Activated CD4-positive, CD25-positive, alpha-beta regulatory T cell treated with anti-CD3 and anti-CD28 coated beads, Interleukin-2, amount 50 U/mL, for 16 hours (primary cell): ENCODE results near the gene RASGRP1.

Experiments
- DNase-seq: peaks from one replicate; pipeline ENCODE4 v3.0.0-alpha.2; 2020; ENCODE audit warnings: low read depth, low spot score

Gene RASGRP1

DNA sequence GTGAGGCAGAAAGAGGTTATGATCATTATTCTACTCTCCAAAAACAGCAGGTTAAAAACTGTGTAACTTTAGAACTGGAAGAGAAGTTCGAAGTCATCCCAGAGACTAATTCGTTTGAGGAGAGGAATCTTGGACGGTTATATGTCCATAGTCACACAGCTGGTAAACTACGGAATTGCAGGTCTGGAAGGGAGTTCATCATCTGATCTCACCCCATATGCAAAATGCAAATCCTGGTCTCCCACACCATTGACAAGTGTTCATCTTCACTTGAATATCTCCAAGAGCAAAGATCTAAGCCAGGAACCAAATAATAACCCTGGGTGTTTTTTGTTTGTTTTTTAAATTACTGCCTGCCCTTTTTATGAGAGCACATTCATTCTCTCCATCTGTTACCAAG, 57.6 kb downstream of the RASGRP1 start:
- DNase-seq = no peak

DNA sequence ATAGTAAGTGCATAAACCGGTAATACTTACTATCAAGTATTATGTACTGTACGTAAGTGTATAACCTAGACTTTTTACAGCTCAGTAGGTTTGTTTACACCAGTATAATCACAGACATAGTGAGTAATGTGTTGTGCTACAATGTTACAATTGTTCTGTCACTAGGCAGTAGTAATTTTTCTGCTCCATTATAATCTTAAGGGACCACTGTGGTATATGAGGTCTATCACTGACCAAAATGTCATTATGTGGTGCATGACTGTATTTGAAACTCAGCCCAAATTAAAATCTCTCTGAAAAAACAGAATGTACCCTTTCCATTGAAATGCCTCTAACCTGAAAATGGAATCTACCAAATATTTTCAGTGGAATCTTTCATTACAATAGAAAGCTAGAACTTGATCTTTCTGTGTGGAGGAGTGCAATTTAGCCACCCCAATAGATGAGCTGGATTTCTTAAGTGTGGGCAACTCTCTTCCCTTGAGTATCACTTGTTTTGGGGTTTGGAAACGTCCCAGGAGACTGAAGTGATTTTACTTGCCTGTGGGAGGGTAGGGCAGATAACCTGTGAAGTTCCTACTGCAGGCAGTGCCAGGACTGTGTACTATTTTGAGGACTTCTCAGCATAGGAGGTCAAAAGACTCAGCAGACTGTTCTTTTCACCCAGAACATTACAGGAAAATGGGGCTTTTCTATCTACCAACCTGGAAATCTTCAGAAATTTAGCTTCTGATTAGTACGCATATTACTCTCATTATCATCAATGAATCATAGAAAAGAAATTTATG, 59.7 kb downstream of the RASGRP1 start:
- no peak for DNase-seq

DNA sequence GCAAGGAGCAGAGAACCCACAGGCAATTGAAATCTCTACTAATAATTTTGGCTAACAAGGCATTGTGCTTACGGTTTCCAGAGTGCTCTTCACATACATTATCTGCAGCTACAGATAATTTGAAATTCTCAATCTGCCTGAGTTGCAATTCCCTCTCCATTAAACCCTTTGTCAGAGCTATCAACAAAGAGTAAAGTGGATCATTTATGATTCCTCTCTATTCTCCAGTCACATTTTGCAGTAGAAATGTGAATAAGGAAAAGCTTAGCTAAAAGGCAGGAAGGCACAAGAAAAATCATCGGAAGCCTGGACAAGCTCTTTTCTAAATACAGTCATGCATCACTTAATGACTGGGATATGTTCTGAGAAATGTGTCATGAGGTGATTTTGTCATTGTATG, 61.1 kb downstream of the RASGRP1 start:
- no peak for DNase-seq

DNA sequence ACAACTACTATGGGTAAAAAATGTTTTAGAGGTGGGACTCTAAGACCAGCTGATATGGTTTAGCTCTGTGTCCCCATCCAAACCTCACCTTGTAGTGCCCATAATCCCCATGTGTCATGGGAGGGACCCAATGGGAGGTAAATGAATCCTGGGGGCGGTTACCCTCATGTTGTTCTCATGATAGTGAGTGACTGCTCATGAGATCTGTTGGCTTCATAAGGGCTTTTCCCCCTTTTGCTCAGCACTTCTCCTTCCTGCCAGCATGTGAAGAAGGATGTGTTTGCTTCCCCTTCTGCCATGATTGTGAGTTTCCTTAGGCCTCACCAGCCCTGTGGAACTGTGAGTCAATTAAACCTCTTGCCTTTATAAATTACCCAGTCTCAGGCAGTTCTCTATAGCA, 65.0 kb downstream of the RASGRP1 start:
- no peak for DNase-seq

DNA sequence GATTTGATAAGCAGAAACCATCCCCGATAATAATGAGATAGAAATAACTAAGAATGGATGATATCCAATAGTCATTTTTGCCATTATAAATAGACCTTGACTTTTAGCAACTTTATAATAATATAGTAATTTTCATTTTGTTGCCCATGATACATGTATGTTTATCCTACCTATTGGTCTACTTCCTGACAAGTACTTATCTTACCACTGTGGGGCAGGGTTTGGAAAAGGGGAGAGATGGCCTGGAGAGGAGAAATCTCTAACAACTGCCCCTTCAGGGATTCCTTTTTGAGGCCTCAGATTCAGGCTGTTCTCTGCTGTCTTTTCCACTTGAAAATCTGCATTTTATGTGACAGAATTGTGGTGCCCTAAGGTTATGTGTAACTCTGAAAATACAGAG, 68.5 kb downstream of the RASGRP1 start:
- DNase-seq = no peak

DNA sequence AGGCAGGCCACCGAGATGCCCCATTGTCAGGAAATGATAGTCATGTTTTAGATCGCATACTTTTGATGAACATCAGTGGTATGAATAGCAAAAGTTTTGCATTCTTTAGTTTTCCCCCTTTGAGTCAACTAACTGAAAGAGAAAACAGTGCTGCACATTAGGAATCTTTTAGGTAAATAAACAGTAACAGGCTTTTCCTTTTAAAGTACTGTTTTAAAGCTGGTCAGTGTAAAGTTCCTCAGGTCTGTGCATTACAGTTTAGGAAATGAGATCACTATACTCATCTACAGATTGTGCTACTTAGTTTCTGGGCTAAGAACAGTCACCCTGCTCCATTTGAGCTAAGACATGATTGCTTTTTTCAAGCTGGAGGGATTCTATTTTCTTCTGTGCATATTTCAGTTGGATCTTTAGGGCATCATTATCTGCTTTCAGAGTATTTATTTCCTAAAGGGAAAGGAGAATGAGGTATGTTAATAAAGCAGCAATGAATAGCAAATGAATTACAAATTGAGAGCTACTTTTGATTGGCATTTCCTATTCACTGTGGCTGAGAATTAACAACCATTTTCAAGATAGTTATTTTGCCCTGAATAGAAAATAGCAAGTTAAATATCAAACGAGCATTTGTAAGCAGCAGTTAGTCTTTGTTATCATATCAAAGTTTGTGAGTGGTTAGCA, 74.2 kb downstream of the RASGRP1 start:
- no peak for DNase-seq

DNA sequence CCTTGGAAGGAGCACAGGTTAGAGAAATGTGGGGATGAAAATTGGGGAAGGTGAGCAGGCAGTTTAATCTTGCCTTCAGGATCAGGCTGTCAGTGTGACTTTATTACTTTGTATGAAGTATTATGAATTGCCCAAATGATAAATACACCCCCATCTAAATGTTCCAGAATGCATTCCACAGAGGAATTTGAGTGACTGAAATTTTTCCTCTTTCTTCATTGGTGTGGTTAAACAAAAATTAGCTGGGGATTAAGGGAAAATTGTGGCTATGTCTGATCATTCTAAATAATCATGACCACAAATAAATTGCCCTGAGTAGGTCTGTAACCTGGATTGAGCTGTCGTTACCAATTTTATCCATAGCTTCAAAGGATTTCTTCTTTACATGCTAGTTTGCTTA, 77.2 kb downstream of the RASGRP1 start:
- DNase-seq = no peak

DNA sequence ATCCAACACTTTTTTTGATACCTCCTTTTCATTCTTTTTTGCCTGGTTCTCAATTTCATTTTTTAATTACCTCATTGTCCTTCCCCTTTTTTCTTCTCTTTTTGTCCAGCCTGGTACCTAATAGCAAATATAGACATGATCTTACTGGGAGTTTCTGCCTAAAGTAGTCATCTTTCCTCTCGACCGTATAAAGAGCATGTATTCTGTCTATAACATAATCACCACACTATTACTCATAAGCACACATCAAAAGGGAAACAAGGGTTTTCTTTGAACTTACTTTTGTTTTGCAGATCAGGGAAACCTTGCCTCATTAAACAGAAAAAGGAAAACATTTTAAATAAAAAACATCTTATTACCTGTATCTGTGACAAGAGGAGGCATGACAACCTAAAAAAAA, 77.7 kb downstream of the RASGRP1 start:
- DNase-seq = no peak

DNA sequence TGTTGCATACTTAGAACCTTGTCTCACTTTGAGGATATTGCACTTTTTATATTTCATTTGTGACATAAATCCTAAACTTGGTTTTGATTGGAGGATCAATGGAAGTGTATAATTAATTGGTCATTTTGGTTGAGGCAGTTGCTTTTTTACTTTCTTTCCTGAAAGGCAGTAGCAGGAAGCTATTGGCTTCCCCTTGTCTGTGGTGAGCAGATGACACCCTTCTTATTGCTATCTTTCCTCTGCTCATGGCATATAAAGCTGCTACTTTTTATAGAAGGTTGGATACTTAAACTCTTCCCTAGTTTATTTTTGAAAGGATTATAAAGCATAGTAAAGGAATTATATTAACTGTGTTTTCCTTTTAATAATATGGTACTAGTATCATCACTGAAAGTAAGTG, 82.0 kb downstream of the RASGRP1 start:
- DNase-seq = no peak

DNA sequence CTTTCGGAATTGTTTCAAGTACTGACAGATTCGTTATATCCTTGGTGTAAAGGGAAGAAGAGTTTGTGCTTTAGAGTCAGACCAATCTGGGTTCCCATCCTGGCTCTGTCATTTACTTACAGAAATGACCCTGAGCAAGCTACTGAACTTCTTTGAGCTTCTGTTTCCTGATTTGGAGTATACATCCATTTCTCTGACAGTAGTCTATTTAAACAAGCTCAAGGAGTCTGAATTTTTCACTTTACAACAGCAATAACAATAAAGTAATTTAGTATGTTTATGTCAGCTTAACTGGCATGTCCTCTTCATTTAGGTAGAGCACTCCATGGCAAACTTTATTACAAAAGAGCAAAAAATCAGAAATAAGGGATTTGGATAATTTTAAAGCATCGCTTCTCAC, 82.9 kb downstream of the RASGRP1 start:
- DNase-seq = no peak

DNA sequence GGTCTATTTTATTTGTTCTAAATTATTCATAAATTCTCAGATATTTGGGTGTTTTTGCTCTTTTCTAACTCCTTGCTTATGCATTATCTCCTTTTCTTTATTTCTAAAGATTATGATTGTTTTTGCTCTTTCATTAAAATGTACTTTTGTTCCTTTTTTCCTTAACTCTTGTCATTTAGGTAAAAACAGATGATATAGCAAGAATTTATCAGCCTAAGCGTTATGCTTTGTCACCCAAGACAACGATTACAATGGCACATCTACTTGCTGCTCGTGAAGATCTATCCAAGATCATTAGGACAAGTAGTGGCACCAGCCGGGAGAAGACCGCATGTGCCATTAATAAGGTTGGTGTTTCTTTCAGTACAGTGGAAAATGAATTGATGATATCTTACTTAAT, 83.5 kb downstream of the RASGRP1 start:
- no peak for DNase-seq

DNA sequence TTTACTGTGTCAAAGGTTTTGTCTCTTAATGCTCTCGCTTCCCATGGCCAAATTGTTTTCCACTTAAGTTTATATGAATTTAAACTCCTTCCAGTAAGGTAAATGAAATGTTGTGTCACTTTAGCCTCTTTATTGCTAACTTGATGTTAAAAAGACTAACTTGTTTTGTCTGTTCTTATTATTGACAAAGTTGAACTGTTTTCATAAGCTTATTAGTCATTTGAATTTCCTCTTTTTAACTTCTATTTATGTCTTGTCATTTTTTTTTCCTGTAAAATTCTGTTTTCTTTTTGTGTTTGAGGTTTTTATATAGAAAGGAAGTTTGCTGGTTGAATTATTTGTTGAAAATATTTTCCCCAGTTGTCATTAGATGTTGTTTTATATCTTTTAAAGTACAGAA, 84.9 kb downstream of the RASGRP1 start:
- no peak for DNase-seq

DNA sequence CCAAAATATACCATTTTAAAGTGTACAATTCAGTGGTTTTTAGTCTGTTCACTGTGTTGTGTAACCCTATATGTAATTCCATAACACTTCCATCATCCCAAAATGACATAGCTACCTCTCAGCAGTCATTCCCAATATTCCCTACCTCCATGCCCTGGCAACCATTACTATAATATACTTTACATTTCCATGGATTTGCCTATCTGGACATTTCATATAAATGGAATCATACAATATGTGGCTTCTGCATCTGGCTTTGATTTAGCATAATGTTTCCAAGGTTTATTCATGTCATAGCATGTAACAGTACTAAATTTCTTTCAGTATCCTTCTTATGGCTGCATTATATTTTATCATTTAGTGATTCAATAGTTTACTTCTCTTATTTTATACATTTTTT, 85.3 kb downstream of the RASGRP1 start:
- DNase-seq = no peak

DNA sequence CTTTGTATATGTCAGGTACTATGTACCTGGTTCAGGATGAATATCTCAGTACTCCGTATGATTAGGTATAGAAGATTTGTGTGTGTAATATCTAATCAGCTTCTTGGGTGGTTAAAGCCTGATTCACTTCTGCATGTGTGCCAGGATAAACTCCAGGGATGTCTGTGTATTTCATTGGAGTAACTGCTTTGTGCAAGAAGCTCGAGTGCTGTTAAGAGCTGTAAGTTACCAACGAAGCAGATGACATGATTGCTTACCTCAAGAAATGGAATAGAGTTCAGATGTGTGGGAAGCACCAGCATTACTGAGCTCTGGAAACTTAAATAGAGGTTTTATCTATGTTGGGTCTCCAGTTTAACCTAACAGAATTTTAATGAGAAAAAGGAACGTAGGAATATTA, 87.0 kb downstream of the RASGRP1 start:
- DNase-seq = no peak

DNA sequence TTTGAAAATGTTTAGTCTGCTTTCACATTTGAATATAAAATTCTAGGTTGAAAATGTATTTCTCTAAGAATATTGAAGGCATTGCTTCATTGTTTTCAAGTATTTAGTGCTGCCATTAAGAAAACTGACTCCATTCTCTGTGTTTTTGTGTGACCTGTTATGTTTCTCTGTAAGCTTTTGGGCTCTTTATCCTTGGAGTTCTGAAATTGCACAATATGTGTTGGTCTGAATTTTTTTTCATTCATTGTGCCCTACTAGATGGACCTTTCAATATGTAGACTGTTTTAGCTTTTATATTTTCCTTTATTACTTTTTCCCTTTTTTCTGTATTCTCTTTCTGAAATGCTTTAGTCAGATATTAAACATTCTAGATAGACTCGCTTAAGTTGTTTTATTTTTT, 88.5 kb downstream of the RASGRP1 start:
- DNase-seq = no peak

DNA sequence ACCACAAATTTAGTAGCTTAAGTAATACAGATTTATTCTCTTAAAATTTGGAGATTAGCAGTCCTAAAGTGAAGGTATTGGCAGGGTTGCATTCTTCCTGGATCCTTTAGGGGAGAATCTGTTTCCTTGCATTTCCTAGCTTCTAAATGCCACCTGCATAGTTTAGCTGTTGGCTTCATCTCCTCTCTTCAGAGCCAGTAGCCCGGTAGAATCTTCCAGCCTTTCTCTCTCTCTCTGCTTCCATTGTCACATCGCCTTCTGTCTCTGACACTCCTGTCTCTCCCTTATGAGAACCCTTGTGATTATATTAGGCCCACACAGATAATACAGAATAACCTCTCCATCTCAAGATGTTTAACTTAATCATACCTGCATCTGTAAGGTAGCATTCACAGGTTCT, 89.3 kb downstream of the RASGRP1 start:
- DNase-seq = no peak

DNA sequence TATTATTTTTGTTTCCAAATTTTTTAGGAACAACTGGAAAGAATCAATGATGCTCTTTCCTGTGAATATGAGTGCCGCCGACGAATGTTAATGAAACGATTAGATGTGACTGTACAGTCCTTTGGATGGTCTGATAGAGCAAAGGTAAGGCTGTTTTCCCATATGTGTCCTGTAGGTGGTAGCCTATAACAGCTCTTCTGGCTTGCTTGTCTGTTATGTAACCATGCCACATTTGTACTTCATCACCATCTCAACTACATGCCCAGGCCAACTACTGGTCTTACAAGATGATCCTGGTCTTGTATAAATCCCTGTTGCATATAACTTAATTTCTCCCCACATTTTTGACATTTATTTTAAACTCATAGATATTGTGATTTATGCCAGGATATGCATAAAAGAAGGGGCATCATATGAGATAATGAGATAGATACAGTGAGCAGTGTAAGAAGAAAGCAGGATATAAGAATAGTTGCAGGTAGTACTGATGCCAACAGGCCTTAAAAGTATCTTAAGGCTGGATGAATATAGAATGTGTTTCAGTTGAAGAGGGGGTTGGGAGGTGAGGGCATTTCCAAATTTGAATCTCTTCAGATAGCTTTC, 90.4 kb downstream of the RASGRP1 start:
- DNase-seq = no peak

DNA sequence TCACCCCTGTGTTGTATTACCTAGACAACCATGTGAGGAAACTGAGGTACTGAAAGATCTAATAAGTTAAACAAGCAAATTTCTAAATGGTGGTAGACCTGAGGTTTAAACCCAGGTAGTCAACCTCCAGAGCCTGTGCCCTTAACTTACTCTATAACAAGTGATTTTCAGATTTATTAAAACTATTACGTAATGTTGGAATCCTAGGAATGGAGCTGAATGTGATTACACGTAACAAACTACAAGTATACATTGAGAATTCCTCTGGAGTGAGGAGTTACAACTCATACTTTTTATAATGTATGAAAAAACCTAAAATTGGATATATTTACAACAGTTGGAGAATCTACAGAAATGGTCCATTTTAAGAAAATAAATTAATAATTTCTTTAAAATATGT, 92.6 kb downstream of the RASGRP1 start:
- DNase-seq = no peak

DNA sequence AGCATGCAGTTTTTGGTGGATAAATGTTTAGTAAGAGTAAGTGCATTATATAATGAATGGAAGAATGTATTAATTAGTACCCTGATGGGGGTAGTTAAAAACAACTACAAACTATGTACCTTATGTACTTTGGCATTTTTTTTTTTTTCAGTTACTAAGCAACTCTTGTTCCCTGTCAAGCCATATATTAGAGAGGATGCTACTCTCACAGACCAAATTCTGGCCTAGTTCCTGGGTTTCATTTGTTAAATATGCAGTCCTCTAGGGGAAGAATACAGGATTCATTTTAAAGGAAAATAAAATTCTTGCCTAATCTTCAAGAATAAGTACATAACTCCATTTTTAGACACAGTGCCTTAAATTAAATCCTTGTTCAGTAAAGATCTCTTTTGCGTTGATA, 93.8 kb downstream of the RASGRP1 start:
- DNase-seq = no peak

DNA sequence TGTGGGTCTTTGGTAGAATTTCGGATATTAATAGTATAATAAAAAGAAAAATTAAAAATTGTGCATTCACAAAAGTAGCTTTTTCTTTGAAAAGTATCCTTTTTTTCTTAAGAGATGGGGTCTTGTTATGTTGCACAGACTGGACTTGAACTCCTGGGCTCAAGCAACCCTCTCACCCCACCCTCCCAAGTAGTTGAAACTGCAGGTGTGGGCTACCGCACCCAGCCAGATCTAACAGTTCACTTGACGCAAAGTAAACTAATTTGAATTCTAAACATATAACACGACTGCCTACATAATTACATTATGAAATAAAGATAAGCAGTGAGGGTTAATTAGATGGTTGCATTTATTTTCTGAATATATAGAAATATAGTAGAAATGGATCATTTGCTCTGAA, 99.9 kb downstream of the RASGRP1 start:
- no peak for DNase-seq

DNA sequence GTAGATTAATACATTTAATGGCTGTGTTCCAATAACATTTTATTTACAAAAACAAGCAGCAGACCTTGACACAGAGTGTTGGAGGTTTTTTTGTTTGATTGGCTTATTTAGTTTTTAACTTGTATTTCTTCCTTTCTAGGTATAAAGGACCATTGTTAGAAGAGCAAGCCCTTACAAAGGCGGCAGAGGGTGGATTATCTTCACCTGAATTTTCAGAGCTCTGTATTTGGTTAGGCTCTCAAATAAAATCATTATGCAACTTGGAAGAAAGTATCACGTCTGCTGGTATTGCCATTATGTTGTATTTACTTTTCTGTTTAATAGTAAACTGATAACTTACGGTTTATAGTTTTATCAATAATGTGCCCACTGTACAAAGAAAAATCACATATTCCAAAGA, 100.7 kb downstream of the RASGRP1 start:
- no peak for DNase-seq

DNA sequence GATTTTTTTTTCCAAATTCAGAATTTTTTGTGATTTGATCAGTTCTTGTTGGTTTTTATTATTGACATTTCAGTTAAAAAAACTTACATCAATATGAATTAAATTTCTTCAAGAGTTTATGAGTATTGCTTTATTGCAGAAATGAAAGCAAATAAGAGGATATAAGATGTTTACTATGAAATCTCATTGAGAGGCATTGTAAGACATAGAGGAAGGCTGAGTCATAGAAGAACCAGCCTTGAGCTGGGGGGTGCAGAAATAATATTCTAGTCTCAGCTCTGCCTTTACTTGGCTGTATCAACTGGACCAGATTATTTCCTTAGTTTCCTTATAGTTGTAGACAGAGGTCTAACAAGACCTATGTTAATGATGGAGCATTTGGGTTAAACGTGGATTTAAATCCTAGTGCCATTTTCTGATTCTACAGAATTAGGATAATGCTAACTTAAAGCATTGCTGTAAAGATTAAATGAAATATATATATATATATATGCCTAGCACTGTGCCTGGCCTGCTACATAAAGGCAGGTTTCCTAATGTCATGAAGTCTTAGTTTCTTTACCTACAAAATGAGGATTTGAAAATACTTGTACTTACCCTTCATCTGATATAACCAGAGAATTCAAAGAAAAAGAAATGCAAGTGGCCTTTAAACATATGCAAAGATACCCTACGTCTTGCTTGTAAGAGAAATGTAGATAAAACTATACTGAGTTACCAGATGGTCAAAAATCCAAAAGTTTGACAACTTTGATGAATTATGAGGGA, 103.4 kb downstream of the RASGRP1 start:
- DNase-seq = no peak
